ENCODE data around the gene SHISA3. TPM values are rescaled to one million over a fixed set of nuclear protein-coding genes. Genes with fewer than 3 reads are reported as not detected.

Gene SHISA3
- total RNA-seq, 1 experiment from 2014 or later = 0.27 TPM

- no peak for DNase-seq (ENCODE audit: low spot score)
Measured at GRCh38 chr4:42445038-42445437, 47.8 kb downstream of the SHISA3 start.

GRCh38 chr4:42446823-42447222 is 49.5 kb downstream of the SHISA3 start:
- DNase-seq (ENCODE audit: low spot score) = no peak

Other genes with a start within 250 kb of the SHISA3 start
- not detected in 2 replicates for gene BEND4, start 244.8 kb upstream of the SHISA3 start, total RNA-seq (2014; rRNA removed; shearing (Covaris generic))

Measured in H4 (cell line).